Panc1 (cell line): ENCODE results near the gene SCD5.

ENCODE experiments used
- POLR2AphosphoS5 ChIP-seq: IDR thresholded peaks from 2 replicates; pipeline ENCODE4 v1.6.1; 2012; ENCODE audit warnings: mild to moderate bottlenecking, low read depth, low read length, moderate library complexity
- SIN3A ChIP-seq: IDR thresholded peaks from 2 replicates; pipeline ENCODE4 v1.6.1; 2012; ENCODE audit warnings: low read depth, mild to moderate bottlenecking, low read length, moderate library complexity, borderline replicate concordance; ENCODE audit not compliant: insufficient read depth
- TCF7L2 ChIP-seq: IDR thresholded peaks from 2 replicates; pipeline ENCODE4 v1.6.1; 2011; ENCODE audit warnings: mild to moderate bottlenecking, low read depth, low read length, inconsistent platforms
- TF ChIP-seq, protein P1 (sequence below): fragments of 450-650 bp; IDR thresholded peaks from 2 replicates; pipeline ENCODE4 v1.5.1; 2017; ENCODE audit warnings: mild to moderate bottlenecking
- TF ChIP-seq, protein P2 (sequence below), 2 experiments: IDR thresholded peaks; 2 replicates each; pipeline ENCODE4 v1.6.1; 2011 to 2012; ENCODE audit warnings: low read depth in 2 of 2, control low read depth in 1 of 2, low read length in 1 of 2, mild to moderate bottlenecking in 1 of 2, moderate library complexity in 1 of 2; ENCODE audit not compliant: insufficient read depth in 1 of 2

DNA sequence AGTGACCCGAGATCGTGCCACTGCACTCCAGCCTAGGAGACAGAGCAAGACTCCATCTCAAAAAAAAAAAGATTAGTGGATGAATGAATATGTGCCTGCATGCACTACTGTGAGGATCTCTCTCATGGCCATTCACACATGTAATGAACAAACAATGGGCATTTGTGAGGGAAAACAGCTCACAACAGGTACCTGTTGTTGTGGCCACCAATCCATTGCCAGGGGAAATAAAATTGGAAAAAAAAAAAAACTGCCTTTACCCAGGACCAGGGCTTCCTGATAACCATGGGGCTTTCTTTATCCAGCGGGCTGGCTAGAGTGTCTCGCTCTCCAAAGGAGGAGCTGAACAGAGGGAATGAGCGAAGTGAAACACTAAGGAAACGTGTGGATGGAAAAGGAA lies 7.4 kb downstream of the SCD5 start:
- TF ChIP-seq, protein P1, sequence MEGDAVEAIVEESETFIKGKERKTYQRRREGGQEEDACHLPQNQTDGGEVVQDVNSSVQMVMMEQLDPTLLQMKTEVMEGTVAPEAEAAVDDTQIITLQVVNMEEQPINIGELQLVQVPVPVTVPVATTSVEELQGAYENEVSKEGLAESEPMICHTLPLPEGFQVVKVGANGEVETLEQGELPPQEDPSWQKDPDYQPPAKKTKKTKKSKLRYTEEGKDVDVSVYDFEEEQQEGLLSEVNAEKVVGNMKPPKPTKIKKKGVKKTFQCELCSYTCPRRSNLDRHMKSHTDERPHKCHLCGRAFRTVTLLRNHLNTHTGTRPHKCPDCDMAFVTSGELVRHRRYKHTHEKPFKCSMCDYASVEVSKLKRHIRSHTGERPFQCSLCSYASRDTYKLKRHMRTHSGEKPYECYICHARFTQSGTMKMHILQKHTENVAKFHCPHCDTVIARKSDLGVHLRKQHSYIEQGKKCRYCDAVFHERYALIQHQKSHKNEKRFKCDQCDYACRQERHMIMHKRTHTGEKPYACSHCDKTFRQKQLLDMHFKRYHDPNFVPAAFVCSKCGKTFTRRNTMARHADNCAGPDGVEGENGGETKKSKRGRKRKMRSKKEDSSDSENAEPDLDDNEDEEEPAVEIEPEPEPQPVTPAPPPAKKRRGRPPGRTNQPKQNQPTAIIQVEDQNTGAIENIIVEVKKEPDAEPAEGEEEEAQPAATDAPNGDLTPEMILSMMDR: no peak
- TF ChIP-seq, protein P2, sequence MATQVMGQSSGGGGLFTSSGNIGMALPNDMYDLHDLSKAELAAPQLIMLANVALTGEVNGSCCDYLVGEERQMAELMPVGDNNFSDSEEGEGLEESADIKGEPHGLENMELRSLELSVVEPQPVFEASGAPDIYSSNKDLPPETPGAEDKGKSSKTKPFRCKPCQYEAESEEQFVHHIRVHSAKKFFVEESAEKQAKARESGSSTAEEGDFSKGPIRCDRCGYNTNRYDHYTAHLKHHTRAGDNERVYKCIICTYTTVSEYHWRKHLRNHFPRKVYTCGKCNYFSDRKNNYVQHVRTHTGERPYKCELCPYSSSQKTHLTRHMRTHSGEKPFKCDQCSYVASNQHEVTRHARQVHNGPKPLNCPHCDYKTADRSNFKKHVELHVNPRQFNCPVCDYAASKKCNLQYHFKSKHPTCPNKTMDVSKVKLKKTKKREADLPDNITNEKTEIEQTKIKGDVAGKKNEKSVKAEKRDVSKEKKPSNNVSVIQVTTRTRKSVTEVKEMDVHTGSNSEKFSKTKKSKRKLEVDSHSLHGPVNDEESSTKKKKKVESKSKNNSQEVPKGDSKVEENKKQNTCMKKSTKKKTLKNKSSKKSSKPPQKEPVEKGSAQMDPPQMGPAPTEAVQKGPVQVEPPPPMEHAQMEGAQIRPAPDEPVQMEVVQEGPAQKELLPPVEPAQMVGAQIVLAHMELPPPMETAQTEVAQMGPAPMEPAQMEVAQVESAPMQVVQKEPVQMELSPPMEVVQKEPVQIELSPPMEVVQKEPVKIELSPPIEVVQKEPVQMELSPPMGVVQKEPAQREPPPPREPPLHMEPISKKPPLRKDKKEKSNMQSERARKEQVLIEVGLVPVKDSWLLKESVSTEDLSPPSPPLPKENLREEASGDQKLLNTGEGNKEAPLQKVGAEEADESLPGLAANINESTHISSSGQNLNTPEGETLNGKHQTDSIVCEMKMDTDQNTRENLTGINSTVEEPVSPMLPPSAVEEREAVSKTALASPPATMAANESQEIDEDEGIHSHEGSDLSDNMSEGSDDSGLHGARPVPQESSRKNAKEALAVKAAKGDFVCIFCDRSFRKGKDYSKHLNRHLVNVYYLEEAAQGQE (IDR thresholded peaks at IDR 0.05; ENCODE audit: insufficient read depth in 1 of 2, low read depth in 2 of 2, low read length in 1 of 2): no peak
- no peak for TF ChIP-seq POLR2AphosphoS5
- TF ChIP-seq SIN3A: no peak
- TF ChIP-seq TCF7L2: no peak
